Right renal cortex interstitium (tissue), 3 donors: ENCODE data around the gene ACTC1. TPM values are rescaled to one million over a fixed set of nuclear protein-coding genes. Genes with fewer than 3 reads are reported as not detected.

ENCODE experiments used
- DNase-seq, 3 donors: peaks; one replicate each; pipeline ENCODE4 v3.0.0-alpha.2; 2013; ENCODE audit warnings: low read depth in 3 of 3, low spot score in 2 of 3
- polyA plus RNA-seq, 3 donors: library from polyadenylated mRNA; unstranded; fragments of 120-200 nt; gene quantifications; one replicate each; pipeline ENCODE4 v1.2.1, GENCODE V29; 2013; ENCODE audit not compliant: insufficient read length in 3 of 3

ACTC1 gene
- polyA plus RNA-seq, 3 donors = 1.0 to 9.6 (median 4.1) TPM

DNA sequence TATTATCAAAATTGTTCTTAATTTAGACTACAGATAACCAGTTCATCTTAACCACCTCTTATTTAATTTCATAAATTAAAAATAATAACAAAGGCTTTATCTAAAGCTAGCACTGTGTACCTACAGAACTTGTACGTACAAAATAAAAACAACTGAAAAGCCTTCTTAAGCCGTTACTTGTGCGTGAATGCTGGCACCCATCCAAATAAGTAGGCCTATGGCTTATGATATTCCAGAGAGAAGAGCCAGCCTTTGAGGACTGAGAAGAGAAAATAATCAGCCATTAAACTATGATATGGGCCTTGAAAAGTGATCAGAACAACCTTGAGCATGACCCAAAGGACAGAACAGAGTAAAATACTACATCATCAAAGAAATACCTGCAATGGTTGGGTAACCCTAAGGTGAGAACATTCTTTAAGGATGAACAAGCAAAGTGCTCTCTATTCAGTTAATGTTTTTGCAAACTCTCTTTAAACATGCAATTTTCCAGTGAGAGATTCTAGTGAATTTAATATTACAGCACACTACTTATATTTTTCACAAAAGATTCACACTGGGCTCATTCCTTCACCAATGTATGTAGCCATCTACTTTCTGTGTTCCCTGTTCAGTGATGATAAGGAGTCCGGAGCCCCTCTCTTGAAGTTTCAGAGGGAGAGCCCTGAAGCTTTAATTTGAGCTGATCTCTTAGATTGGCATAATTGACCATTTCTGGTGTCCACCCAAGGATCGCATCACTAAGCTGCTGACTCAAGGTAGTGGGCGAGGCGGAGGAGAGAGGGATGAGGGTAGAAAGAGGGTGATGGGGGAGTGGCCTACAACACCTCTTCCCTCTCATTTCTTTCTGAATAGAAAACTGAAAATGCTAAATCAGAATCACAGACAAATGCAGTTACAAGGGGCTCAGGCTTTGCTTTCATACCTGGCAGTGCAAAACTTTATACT is 7.7 kb upstream of the ACTC1 start:
- DNase-seq = no peak

DNA sequence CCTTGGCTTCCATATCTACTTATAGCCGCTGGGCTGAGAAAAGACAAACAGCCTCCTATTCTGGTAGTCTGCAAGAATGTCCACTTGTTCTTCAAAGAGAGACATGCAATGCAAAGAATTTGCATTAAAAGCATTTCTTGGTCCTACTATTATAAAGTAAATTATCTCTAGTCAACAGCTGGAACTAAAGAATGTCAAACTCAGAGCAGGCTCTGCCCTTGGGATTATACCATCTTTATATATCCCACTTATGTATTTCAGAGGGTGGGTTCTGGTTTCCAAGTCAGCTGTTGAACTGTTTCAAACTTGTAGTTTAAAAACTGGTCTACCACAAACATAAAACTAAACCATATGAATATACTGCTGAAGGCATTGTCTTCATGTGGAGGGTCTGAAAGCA is 7.0 kb upstream of the ACTC1 start:
- DNase-seq = no peak

- DNase-seq = peak in 1 of 3 donors; percentile 17
These were observed 4.1 kb upstream of the ACTC1 start for GRCh38 chr15:34799149-34800101.

GRCh38 chr15:34796847-34797435 is 1.6 kb upstream of the ACTC1 start:
- DNase-seq = no peak

GRCh38 chr15:34794590-34795206 is 651 bp downstream of the ACTC1 start:
- DNase-seq = no peak

DNA sequence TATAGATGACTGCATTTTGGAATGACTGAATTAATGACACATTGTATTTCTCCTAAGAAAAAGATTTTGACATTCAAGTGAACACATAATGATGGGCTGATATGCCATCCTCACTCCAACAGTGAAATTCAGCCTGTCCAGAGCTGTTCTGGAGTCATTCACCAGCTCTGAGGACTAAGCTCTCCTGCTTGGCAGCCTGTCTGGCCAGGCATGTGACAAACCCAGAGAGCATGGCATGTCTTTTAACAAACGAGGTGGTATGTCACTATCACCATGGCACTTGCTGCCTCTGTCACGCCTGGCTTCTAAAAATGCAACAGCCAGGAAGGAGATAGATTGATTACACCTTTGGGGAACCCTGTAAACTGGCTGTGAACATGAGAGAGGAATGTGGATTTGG is 1.4 kb downstream of the ACTC1 start:
- DNase-seq = no peak

GRCh38 chr15:34793071-34793470 is 2.3 kb downstream of the ACTC1 start:
- no peak for DNase-seq

GRCh38 chr15:34791701-34792100 is 3.6 kb downstream of the ACTC1 start:
- no peak for DNase-seq

GRCh38 chr15:34790121-34790520 is 5.2 kb downstream of the ACTC1 start:
- no peak for DNase-seq

DNA sequence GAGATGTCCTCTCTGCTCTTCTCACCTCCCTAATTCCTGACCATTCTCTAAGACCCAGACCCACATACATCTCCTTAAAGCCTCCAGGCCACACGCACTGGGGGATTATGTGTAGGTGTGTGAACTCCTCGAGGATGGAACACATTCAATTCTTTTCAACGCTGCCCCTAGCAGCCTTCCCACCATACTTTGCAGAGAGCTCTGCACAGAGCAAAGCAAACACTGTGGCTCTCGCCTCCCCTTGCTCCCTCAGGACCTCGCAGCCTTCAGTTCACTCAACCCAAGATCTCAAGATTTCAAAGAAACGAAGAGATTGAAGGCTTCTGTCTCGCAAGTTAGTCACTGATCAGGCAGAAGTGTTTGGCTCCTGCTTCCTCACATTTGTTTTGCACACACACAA is 6.0 kb downstream of the ACTC1 start:
- no peak for DNase-seq

- DNase-seq = no peak
These were observed 9.1 kb downstream of the ACTC1 start for GRCh38 chr15:34786206-34786605.

DNA sequence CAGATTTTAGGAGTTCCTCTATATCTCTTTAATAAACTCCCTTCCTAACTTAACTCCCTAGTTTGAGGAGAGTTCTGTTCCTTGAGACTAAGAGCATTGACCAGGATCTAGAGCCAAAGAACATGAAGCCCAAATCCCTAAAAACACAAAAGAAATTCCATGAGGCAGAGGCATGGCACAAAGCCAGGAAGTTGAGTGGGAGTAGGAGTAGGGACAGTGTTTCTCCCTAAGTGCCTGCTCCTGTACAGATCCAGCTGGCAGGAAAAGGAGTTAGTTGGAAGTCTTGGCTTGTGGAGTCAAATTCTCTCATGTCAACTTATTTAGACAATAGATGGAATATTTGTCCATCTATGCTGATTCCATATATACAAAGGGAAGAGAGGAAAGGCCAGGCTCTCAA is 11.4 kb downstream of the ACTC1 start:
- DNase-seq = no peak

GRCh38 chr15:34783431-34783830 is 11.9 kb downstream of the ACTC1 start:
- DNase-seq = no peak

DNA sequence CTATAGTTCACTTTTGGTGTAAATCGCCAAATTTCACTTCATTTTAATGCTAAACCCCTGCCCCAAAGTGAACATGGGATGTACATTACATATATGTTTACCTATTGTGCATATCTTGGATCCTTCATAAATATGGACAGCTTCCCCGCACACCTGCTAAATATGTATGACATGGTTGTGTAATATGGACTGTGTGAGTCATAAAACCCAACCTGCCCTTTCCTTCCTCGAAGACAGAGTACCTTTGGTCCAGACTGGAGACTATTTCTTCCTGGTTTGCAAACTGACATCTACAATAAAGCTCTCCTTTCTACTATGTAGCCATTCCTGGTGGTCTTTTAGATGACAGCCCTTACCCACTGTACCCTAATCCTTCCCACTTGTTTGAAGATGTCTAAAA is 12.4 kb downstream of the ACTC1 start:
- DNase-seq = no peak

- DNase-seq = no peak
These were observed 14.6 kb downstream of the ACTC1 start for GRCh38 chr15:34780725-34781124.

DNA sequence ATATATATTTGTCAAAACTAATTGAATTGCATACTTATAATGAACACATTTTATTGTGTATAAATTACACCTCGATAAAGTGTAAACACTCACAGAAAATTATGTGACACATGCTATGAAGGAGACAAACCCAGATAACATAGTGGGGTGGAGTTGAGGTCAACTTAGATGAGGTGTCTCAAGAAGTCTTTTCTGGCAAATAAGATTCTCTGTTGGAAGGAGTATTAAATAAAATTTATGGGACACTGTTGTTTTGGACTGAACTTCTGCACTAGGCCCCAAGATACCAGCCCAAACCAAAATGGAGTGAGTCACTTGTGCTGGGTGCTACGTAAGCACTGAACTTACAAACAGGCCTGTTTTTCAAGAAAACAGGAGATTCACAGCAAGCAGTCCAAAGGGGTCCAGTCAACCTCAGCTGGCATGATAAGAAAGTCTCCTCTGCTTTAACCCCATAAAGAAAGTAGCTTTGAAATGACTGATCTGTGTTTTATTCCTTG is 18.7 kb downstream of the ACTC1 start:
- DNase-seq = no peak

DNA sequence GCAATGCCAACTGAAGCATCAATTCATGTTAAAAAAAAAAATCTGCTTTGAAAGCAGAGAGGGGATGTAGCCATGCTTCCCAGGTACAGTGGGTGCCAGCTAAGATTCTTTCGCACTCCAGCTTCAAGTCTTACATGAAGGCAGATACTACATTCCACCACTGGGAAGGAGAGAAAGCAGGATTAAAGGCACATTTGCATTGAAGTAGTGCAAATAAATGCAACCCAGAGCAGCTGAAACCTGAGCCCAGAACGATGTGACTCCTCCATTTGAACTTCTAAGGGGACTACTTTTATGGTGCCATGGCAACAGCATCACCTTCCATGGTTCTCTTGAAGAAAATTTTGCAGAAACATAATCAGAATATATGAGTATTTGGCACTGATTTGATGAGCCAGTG is 21.4 kb downstream of the ACTC1 start:
- no peak for DNase-seq

DNA sequence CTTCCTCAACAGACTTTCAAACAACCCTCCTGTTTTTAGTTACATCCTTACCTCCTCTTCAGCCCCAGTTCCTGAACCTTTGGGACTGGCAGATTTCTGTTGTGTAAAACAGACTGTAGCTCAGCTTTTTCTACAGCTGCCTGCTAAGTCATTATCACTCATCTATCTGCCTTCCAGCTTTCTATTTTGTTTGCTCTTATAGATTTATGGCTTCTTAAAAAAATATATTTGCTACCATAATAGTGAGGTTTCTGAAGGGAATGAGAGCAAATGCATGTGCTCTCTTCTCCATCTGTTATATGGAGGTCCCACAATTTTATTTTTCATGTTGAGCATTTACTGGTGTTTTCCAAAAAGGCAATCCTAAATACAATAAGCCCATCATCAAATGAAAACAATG is 22.3 kb downstream of the ACTC1 start:
- no peak for DNase-seq

GRCh38 chr15:34772312-34772711 is 23.0 kb downstream of the ACTC1 start:
- no peak for DNase-seq

- DNase-seq = no peak
These were observed 25.6 kb downstream of the ACTC1 start for GRCh38 chr15:34769711-34770110.
